Gastrocnemius medialis (tissue), 4 donors: ENCODE results near the gene CRYZ. TPM values are rescaled to one million over a fixed set of nuclear protein-coding genes. Genes with fewer than 3 reads are reported as not detected.
A peak's percentile ranks its signal among the peaks of the same experiment; 100 is the strongest.

ENCODE experiments used
- ATAC-seq, 2 donors: fragments of 150-250 bp; one replicate each; pipeline ENCODE4 v1.9.1; 2016
- DNase-seq, 2 donors: peaks; one replicate each; pipeline ENCODE4 v3.0.0-alpha.2; 2019
- H3K27ac ChIP-seq, 4 donors: fragments of 200-600 bp; sonication (generic); 1 replicate in 1 of 4; 2 replicates in 3 of 4; pipeline ENCODE4 v1.5.1; 2016 to 2018; ENCODE audit warnings: mild to moderate bottlenecking in 2 of 4, moderate library complexity in 1 of 4
- H3K27me3 ChIP-seq, 3 donors: fragments of 200-600 bp; sonication (generic) in 2 of 3; 1 replicate in 1 of 3; 2 replicates in 2 of 3; pipeline versions ENCODE4 v1.5.1 to v1.6.0; 2016 to 2019; ENCODE audit warnings: mild to moderate bottlenecking in 1 of 3, moderate library complexity in 1 of 3
- H3K36me3 ChIP-seq, 2 donors: fragments of 200-600 bp; sonication (generic) in 1 of 2; one replicate each; pipeline ENCODE4 v1.5.1; 2017 to 2018
- H3K4me1 ChIP-seq, 2 donors: fragments of 200-600 bp; sonication (generic) in 1 of 2; one replicate each; pipeline ENCODE4 v1.5.1; 2016 to 2017; ENCODE audit warnings: mild to moderate bottlenecking in 2 of 2
- H3K4me3 ChIP-seq, 4 donors: fragments of 200-600 bp; sonication (generic) in 3 of 4; 1 replicate in 1 of 4; 2 replicates in 3 of 4; pipeline ENCODE4 v1.5.1; 2016 to 2019; ENCODE audit warnings: mild to moderate bottlenecking in 2 of 4
- H3K9me3 ChIP-seq, 3 donors: fragments of 200-600 bp; sonication (generic) in 2 of 3; 1 replicate in 1 of 3; 2 replicates in 2 of 3; pipeline ENCODE4 v1.5.1; 2016 to 2019
- CTCF ChIP-seq, 5 experiments: fragments of 450-650 bp in 3 of 5; fragments of 200-600 bp in 2 of 5; sonication (generic) in 2 of 5; IDR thresholded peaks in 4 of 5; conservative IDR thresholded peaks in 1 of 5; 1 replicate in 4 of 5; 2 replicates in 1 of 5; pipeline ENCODE4 v1.5.1; 2016 to 2019; ENCODE audit warnings: antibody characterized with exemption in 5 of 5, mild to moderate bottlenecking in 3 of 5, moderate library complexity in 3 of 5
- POLR2A ChIP-seq, 2 donors: fragments of 450-650 bp; IDR thresholded peaks; one replicate each; pipeline ENCODE4 v1.6.1; 2017; ENCODE audit warnings: antibody characterized with exemption in 2 of 2, mild to moderate bottlenecking in 2 of 2, moderate library complexity in 2 of 2
- in situ Hi-C, 4 donors: fragments of 200-750 bp; cut with MboI; loops; one replicate each; pipeline versions ENCODE4 v1.15.0 to v1.8.0; 2017; ENCODE audit warnings: low sequenced_read_pairs in 4 of 4
- intact Hi-C: fragments of 100-400 bp; cut with DNase I; formaldehyde crosslinking; loops from one replicate; pipeline ENCODE4 v1.15.1; 2023; ENCODE audit warnings: low total_unique reads
- total RNA-seq, 4 donors: library from RNA; depleted of rRNA; stranded (reverse); fragments of >200 nt; gene quantifications; one replicate each; pipeline versions ENCODE4 v1.1.0 to v1.2.3, GENCODE V29; 2016

Gene CRYZ
- total RNA-seq, 4 donors from 2014 or later = 8.0 to 20.7 (median 11.3) TPM

GRCh38 chr1:74775735-74776134 lies 42.9 kb upstream of the CRYZ start:
- ATAC-seq = no peak

GRCh38 chr1:74773582-74773981 lies 40.7 kb upstream of the CRYZ start:
- in situ Hi-C loops (loop anchor here in 3 of 4 donors (5.0 kb wide), 1 partner anchor 429 kb away; no protein-coding TSS in a partner anchor), intact Hi-C loops (no loop called here)
- DNase-seq = no peak
- Histone ChIP-seq H3K4me3 (no peak overlapping the region), H3K27me3 (no peaks in the 10 kb centered on the region), H3K27ac (no peak overlapping the region), H3K36me3 (no peaks in the 10 kb centered on the region), H3K4me1 (no peaks in the 10 kb centered on the region), H3K9me3 (no peaks in the 10 kb centered on the region)
- no peak for ATAC-seq
- TF ChIP-seq POLR2A (IDR thresholded peaks at IDR 0.05) = no peak
- TF ChIP-seq CTCF (IDR thresholded peaks at IDR 0.05 in 4 of 5, conservative IDR thresholded peaks at IDR 0.05 in 1 of 5) = no peak

More at GRCh38 chr1:74775735-74776134, 42.9 kb upstream of the CRYZ start:
- in situ Hi-C loops = loop anchor here in 1 of 4 donors (25.0 kb wide), 1 partner anchor 412 kb away; no protein-coding TSS in a partner anchor
- H3K4me1 ChIP-seq = no peaks in the 10 kb centered on the region
- H3K27me3 ChIP-seq = no peaks in the 10 kb centered on the region
- no peak for DNase-seq
- intact Hi-C loops = no loop called here
- H3K4me3 ChIP-seq = no peak overlapping the region
- no peak overlapping the region for H3K27ac ChIP-seq
- no peaks in the 10 kb centered on the region for H3K36me3 ChIP-seq
- no peak for TF ChIP-seq CTCF (IDR thresholded peaks at IDR 0.05 in 4 of 5, conservative IDR thresholded peaks at IDR 0.05 in 1 of 5)
- no peak for TF ChIP-seq POLR2A (IDR thresholded peaks at IDR 0.05)
- H3K9me3 ChIP-seq = no peaks in the 10 kb centered on the region

- DNase-seq (no peak), ATAC-seq (no peak)
- Histone ChIP-seq H3K4me1 (no peaks in the 10 kb centered on the region), H3K4me3 (no peak overlapping the region), H3K36me3 (no peaks in the 10 kb centered on the region), H3K27ac (no peak overlapping the region), H3K9me3 (no peaks in the 10 kb centered on the region), H3K27me3 (no peaks in the 10 kb centered on the region)
- TF ChIP-seq CTCF (IDR thresholded peaks at IDR 0.05 in 4 of 5, conservative IDR thresholded peaks at IDR 0.05 in 1 of 5) = no peak
- TF ChIP-seq POLR2A (IDR thresholded peaks at IDR 0.05) = no peak
- intact Hi-C loops (loop anchor here (1.0 kb wide), 1 partner anchor 430 kb away; no protein-coding TSS in a partner anchor), in situ Hi-C loops (loop anchor here in 3 of 4 donors (5.0 kb wide), 1 partner anchor 429 kb away; no protein-coding TSS in a partner anchor)
Observed at GRCh38 chr1:74772945-74773344, 40.1 kb upstream of the CRYZ start.

GRCh38 chr1:74771913-74772515 lies 39.2 kb upstream of the CRYZ start:
- H3K27me3 ChIP-seq = no peaks in the 10 kb centered on the region

More at GRCh38 chr1:74771913-74772515, 39.2 kb upstream of the CRYZ start:
- Histone ChIP-seq H3K27ac (no peak overlapping the region), H3K9me3 (no peaks in the 10 kb centered on the region), H3K36me3 (no peaks in the 10 kb centered on the region), H3K4me1 (no peaks in the 10 kb centered on the region), H3K4me3 (peak overlapping the region in 2 of 4 donors; percentile 7 to 11)
- no peak for DNase-seq
- TF ChIP-seq CTCF (IDR thresholded peaks at IDR 0.05 in 4 of 5, conservative IDR thresholded peaks at IDR 0.05 in 1 of 5) (peak in 4 of 5 experiments; percentile 40 to 69 (median 56)), POLR2A (IDR thresholded peaks at IDR 0.05) (no peak)
- intact Hi-C loops = loop anchor here (1.0 kb wide), 1 partner anchor 431 kb away; no protein-coding TSS in a partner anchor
- in situ Hi-C loops = loop anchor here in 3 of 4 donors (5.0 kb wide), 1 partner anchor 430 kb away; no protein-coding TSS in a partner anchor
- no peak for ATAC-seq
